Measurements from ENCODE around the gene PGLYRP1.

- TF ChIP-seq YY1 (IDR thresholded peaks at IDR 0.05; ENCODE audit: insufficient read depth, insufficient read length) (no peak), ZNF274 (IDR thresholded peaks at IDR 0.05; ENCODE audit: low read depth, low read length) (no peak), SUZ12 (IDR thresholded peaks at IDR 0.05; ENCODE audit: extremely low read depth, insufficient read depth, insufficient read length) (no peak)
These were observed 44.8 kb upstream of the PGLYRP1 start for GRCh38 chr19:46067691-46068090.
